ENCODE data around the gene NAT14. TPM values are rescaled to one million over a fixed set of nuclear protein-coding genes. Genes with fewer than 3 reads are reported as not detected.

NAT14 gene
- total RNA-seq, 1 experiment from 2014 or later: 55.3 TPM

- H3K36me3 ChIP-seq (ENCODE audit: control insufficient read depth in 1 of 2, insufficient read depth in 2 of 2, low read length in 2 of 2): no peaks in the 10 kb centered on the region
- H3K27me3 ChIP-seq (ENCODE audit: insufficient read depth, low read length): no peaks in the 10 kb centered on the region
- DNase-seq (ENCODE audit: low read depth, low spot score) (no peak), ATAC-seq (no peak)
- H3K4me2 ChIP-seq (ENCODE audit: low read length): no peak overlapping the region
- intact Hi-C loops (cut with micrococcal nuclease): no loop called here
- RAD21 ChIA-PET (ENCODE audit: low non-redundant PET in 1 of 2, low total read pairs in 2 of 2, uncharacterized antibody in 2 of 2, unreplicated experiment in 2 of 2): no interaction called here
- H2AFZ ChIP-seq (ENCODE audit: low read depth, low read length, poor library complexity, severe bottlenecking): no peak overlapping the region
- CTCF ChIA-PET: no interaction called here
- no peak for TF ChIP-seq ZNF274 (IDR thresholded peaks at IDR 0.05; ENCODE audit: low read depth, low read length)
- TF ChIP-seq FOSL1 (IDR thresholded peaks at IDR 0.05; ENCODE audit: low read depth): no peak
- TF ChIP-seq EZH2phosphoT487 (IDR thresholded peaks at IDR 0.05; ENCODE audit: borderline replicate concordance): no peak
- no peak for TF ChIP-seq CEBPB (IDR thresholded peaks at IDR 0.05; ENCODE audit: low read depth)
- no peak for TF ChIP-seq ZFX (IDR thresholded peaks at IDR 0.05)
- TF ChIP-seq, protein P1, sequence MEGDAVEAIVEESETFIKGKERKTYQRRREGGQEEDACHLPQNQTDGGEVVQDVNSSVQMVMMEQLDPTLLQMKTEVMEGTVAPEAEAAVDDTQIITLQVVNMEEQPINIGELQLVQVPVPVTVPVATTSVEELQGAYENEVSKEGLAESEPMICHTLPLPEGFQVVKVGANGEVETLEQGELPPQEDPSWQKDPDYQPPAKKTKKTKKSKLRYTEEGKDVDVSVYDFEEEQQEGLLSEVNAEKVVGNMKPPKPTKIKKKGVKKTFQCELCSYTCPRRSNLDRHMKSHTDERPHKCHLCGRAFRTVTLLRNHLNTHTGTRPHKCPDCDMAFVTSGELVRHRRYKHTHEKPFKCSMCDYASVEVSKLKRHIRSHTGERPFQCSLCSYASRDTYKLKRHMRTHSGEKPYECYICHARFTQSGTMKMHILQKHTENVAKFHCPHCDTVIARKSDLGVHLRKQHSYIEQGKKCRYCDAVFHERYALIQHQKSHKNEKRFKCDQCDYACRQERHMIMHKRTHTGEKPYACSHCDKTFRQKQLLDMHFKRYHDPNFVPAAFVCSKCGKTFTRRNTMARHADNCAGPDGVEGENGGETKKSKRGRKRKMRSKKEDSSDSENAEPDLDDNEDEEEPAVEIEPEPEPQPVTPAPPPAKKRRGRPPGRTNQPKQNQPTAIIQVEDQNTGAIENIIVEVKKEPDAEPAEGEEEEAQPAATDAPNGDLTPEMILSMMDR (IDR thresholded peaks at IDR 0.05 in 2 of 3, conservative IDR thresholded peaks at IDR 0.05 in 1 of 3; ENCODE audit: borderline replicate concordance in 1 of 3, insufficient read depth in 1 of 3, low read depth in 2 of 3, low read length in 2 of 3): no peak
- TF ChIP-seq SIN3A (IDR thresholded peaks at IDR 0.05; ENCODE audit: low read depth): no peak
- no peaks in the 10 kb centered on the region for H4K20me1 ChIP-seq (ENCODE audit: insufficient read depth)
- no peaks in the 10 kb centered on the region for H3K9me3 ChIP-seq (ENCODE audit: control insufficient read depth in 1 of 2, insufficient read depth in 1 of 2, low read depth in 1 of 2, low read length in 2 of 2)
- BruUV-seq (replicated peaks): no TSS peak
- H3K9me2 ChIP-seq (ENCODE audit: insufficient read depth): no peaks in the 10 kb centered on the region
- H3K27ac ChIP-seq (ENCODE audit: low read depth, low read length): no peak overlapping the region
- POLR2A ChIA-PET: no interaction called here
- H3K4me1 ChIP-seq (ENCODE audit: control insufficient read depth in 1 of 2, insufficient read depth in 2 of 2, low read length in 2 of 2): peaks cover 19 to 31% of the 10 kb centered on the region in 2 experiments
- no peak overlapping the region for H3K9ac ChIP-seq (ENCODE audit: low read length)
- peaks cover 26% of the 10 kb centered on the region for H3K79me2 ChIP-seq (ENCODE audit: insufficient read depth, low read length)
- H3K4me3 ChIP-seq (replicated peaks in 1 of 2; ENCODE audit: low read depth in 1 of 2, low read length in 2 of 2): no peak overlapping the region
These were observed 3.7 kb upstream of the NAT14 start for GRCh38 chr19:55481148-55481793.

GRCh38 chr19:55481794-55482155 lies 3.2 kb upstream of the NAT14 start:
- TF ChIP-seq EZH2phosphoT487 (IDR thresholded peaks at IDR 0.05; ENCODE audit: borderline replicate concordance): no peak
- no peak for TF ChIP-seq SRF (IDR thresholded peaks at IDR 0.05; ENCODE audit: low read depth)
- TF ChIP-seq, protein P1 (IDR thresholded peaks at IDR 0.05 in 2 of 3, conservative IDR thresholded peaks at IDR 0.05 in 1 of 3; ENCODE audit: borderline replicate concordance in 1 of 3, insufficient read depth in 1 of 3, low read depth in 2 of 3, low read length in 2 of 3): no peak
- TF ChIP-seq RAD21 (IDR thresholded peaks at IDR 0.05; ENCODE audit: low read depth): no peak
- no peak for TF ChIP-seq CEBPB (IDR thresholded peaks at IDR 0.05; ENCODE audit: low read depth)
- TF ChIP-seq SIN3A (IDR thresholded peaks at IDR 0.05; ENCODE audit: low read depth): no peak
- TF ChIP-seq, protein P2, sequence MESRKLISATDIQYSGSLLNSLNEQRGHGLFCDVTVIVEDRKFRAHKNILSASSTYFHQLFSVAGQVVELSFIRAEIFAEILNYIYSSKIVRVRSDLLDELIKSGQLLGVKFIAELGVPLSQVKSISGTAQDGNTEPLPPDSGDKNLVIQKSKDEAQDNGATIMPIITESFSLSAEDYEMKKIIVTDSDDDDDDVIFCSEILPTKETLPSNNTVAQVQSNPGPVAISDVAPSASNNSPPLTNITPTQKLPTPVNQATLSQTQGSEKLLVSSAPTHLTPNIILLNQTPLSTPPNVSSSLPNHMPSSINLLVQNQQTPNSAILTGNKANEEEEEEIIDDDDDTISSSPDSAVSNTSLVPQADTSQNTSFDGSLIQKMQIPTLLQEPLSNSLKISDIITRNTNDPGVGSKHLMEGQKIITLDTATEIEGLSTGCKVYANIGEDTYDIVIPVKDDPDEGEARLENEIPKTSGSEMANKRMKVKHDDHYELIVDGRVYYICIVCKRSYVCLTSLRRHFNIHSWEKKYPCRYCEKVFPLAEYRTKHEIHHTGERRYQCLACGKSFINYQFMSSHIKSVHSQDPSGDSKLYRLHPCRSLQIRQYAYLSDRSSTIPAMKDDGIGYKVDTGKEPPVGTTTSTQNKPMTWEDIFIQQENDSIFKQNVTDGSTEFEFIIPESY (IDR thresholded peaks at IDR 0.05; ENCODE audit: extremely low read depth, insufficient replicate concordance, low read length): no peak
- Histone ChIP-seq H4K20me1 (ENCODE audit: insufficient read depth) (no peaks in the 10 kb centered on the region), H3K4me3 (replicated peaks in 1 of 2; ENCODE audit: low read depth in 1 of 2, low read length in 2 of 2) (no peak overlapping the region), H3K27me3 (ENCODE audit: insufficient read depth, low read length) (no peaks in the 10 kb centered on the region), H3K9me3 (ENCODE audit: control insufficient read depth in 1 of 2, insufficient read depth in 1 of 2, low read depth in 1 of 2, low read length in 2 of 2) (no peaks in the 10 kb centered on the region), H3K4me1 (ENCODE audit: control insufficient read depth in 1 of 2, insufficient read depth in 2 of 2, low read length in 2 of 2) (peaks cover 19 to 31% of the 10 kb centered on the region in 2 experiments), H3K9me2 (ENCODE audit: insufficient read depth) (no peaks in the 10 kb centered on the region), H3K27ac (ENCODE audit: low read depth, low read length) (no peak overlapping the region), H3K4me2 (ENCODE audit: low read length) (no peak overlapping the region), H3K36me3 (ENCODE audit: control insufficient read depth in 1 of 2, insufficient read depth in 2 of 2, low read length in 2 of 2) (no peaks in the 10 kb centered on the region), H3K79me2 (ENCODE audit: insufficient read depth, low read length) (peaks cover 26% of the 10 kb centered on the region), H3K9ac (ENCODE audit: low read length) (no peak overlapping the region), H2AFZ (ENCODE audit: low read depth, low read length, poor library complexity, severe bottlenecking) (no peak overlapping the region)
- no TSS peak for BruUV-seq (replicated peaks)
- DNase-seq (ENCODE audit: low read depth, low spot score): no peak
- ChIA-PET RAD21 (ENCODE audit: low non-redundant PET in 1 of 2, low total read pairs in 2 of 2, uncharacterized antibody in 2 of 2, unreplicated experiment in 2 of 2) (no interaction called here), POLR2A (no interaction called here), CTCF (no interaction called here)
- no peak for ATAC-seq
- intact Hi-C loops (cut with micrococcal nuclease): no loop called here
